Astrocyte of the spinal cord (primary cell): Measurements from ENCODE around the gene CAMTA1.

ENCODE experiments used
- DNase-seq: peaks from one replicate; pipeline ENCODE4 v3.0.0; 2011; ENCODE audit warnings: low read depth, low spot score
- H3K4me3 ChIP-seq: 2 replicates; pipeline ENCODE4 v1.5.1; 2011; ENCODE audit warnings: low read depth, mild to moderate bottlenecking, low read length, moderate library complexity
- in situ Hi-C: cut with HindIII; loops from 2 replicates; pipeline ENCODE4 v1.10.0; 2017; ENCODE audit warnings: low sequenced_read_pairs
- TF ChIP-seq, protein P1 (sequence below): IDR thresholded peaks from 2 replicates; pipeline ENCODE4 v1.5.1; 2012; ENCODE audit warnings: low read depth, mild to moderate bottlenecking, low read length, inconsistent platforms

CAMTA1 gene

GRCh38 chr1:7581754-7582459 lies 796.7 kb downstream of the CAMTA1 start:
- TF ChIP-seq, protein P1, sequence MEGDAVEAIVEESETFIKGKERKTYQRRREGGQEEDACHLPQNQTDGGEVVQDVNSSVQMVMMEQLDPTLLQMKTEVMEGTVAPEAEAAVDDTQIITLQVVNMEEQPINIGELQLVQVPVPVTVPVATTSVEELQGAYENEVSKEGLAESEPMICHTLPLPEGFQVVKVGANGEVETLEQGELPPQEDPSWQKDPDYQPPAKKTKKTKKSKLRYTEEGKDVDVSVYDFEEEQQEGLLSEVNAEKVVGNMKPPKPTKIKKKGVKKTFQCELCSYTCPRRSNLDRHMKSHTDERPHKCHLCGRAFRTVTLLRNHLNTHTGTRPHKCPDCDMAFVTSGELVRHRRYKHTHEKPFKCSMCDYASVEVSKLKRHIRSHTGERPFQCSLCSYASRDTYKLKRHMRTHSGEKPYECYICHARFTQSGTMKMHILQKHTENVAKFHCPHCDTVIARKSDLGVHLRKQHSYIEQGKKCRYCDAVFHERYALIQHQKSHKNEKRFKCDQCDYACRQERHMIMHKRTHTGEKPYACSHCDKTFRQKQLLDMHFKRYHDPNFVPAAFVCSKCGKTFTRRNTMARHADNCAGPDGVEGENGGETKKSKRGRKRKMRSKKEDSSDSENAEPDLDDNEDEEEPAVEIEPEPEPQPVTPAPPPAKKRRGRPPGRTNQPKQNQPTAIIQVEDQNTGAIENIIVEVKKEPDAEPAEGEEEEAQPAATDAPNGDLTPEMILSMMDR = peak; percentile 18
- DNase-seq = no peak
- in situ Hi-C loops = no loop called here
- no peak overlapping the region for H3K4me3 ChIP-seq

DNA sequence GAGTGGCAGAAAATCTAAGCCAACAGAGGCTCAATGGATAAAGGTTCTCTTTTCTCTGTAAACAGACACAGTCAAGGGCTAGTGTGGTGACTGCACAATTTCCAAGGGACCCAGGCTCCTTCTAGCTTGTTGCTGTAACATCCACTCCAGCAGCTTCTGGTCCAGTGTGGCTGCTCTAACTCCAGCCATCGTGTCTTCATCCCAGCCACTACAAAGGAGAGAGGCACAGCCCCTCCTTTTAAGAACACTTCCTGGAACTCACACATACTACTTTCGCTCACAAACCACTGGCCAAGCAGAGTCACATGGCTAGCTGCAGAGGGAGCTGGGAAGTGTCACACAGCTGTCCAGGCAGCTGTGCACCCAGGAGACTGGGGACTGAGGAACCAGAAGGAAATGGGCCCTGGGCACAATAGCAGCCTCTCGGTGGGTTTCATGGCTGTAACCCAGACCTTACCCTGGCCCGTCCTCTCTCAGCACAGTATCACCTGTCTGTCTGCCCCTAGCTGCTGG lies 797.3 kb downstream of the CAMTA1 start:
- H3K4me3 ChIP-seq = no peak overlapping the region
- TF ChIP-seq, protein P1 = no peak
- DNase-seq = no peak
- in situ Hi-C loops = no loop called here

- no peak overlapping the region for H3K4me3 ChIP-seq
- in situ Hi-C loops = no loop called here
- DNase-seq = no peak
- TF ChIP-seq, protein P1 = no peak
These were observed 798.2 kb downstream of the CAMTA1 start for GRCh38 chr1:7583291-7584096.

DNA sequence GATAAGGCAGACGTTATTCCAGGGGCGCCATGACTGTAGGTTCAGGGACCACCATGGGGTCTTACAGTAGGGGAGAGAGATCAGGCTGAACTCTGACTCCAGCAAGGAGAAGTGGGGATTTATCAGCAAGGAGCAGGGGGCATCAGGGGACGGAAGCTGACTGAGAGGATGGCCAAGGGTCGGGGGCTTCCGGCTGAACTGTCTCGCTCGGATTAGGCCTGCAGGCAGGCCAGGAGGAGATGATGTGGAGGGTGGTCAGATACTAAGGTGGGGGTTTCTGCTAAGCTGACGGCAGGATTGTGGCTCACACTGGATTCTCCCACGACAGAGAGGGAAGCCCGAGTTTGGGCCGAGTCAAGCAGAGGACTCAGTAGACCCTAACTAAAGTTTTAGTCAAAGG lies 798.9 kb downstream of the CAMTA1 start:
- in situ Hi-C loops = no loop called here

GRCh38 chr1:7584643-7585042 lies 799.4 kb downstream of the CAMTA1 start:
- TF ChIP-seq, protein P1 = no peak
- DNase-seq = no peak
- H3K4me3 ChIP-seq = no peak overlapping the region
- in situ Hi-C loops = no loop called here

More for the DNA sequence above, 798.9 kb downstream of the CAMTA1 start:
- DNase-seq = no peak
- no peak overlapping the region for H3K4me3 ChIP-seq
- TF ChIP-seq, protein P1 = no peak

DNA sequence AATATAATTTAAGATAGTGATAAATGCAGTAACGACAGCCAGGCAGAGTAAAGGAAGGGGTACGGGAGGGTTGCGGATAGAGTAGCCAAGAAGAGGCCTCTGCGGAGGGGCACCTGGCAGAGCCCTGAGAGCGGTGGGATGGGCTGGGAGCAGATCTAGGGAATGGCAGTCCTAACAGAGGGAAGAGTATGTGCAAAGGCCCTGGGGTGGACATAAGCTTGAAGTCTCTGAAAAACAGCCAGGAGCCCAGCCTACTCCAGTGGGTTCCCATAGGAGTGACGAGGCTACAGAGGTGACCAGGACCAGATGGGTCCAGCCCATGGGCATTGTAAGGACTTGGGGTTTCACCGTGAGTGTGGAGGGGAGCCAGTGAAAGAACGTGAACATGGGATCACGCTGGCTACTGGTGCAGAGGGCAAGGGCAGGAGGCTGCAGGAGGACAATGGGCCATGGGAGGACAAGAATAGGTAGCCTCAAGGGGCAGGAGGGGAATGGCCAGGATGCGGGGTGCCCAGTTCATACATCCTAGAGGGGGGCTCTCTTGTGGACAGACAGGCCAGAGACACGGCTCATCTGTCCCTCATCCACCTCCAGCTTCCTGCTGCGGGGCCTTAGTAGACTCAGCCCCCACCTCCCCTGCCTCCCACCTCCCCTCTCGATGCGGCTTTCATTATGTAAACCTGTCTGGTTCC lies 800.1 kb downstream of the CAMTA1 start:
- TF ChIP-seq, protein P1 = no peak
- in situ Hi-C loops = no loop called here
- no peak for DNase-seq
- no peak overlapping the region for H3K4me3 ChIP-seq
